ENCODE results near the gene SLC6A15.

SLC6A15 gene
- total RNA-seq, result 0 reads per million in 3 donors

DNA sequence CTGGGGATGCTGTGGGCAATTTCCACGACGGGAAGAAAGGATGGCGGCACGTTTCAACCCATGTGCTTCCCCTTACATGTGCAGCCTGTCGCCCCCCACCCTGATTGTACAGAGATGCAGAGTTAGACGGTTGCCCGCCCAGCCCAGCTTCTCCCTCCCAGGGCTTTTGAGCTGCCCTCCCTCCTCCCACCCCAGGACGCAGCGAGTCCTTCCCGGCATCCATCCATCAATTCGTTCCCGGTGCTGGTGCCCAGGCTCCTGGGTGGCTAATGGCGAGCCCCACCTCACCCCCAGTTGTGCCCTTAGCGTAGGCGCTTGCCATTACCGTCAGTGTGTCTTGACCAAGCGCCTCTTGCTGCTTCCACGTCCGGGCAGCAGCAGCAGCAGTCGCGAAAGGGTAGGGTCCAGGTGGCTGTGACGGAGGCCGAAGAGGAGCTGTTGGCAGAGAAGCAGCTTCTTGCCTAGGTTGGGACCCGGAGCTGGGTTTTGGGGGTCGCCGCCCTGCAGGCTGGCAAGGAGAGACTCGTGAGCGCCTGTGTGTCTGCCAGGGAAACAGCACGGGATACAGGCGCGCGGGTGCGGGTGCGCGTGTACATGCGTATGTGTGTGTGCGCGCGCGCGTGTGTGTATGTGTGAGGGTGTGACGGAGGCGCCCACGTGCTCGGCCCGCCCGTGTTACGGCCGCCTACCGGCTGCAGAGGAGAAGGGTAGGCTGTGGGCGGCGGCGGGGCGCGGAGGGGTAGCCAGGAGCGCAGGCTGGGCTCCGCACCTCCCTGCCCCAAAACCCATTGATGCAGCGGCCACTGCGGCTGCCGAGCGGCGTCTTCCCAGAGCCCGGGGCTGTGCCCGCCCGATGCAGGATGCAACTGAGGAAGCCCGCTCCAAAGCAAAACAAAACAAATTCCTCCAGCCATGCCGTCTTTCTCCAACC is at the start of gene SLC6A15:
Gene SLC6A15, minus strand, starts transcription at position 602 of the 931 bp plus-strand sequence. CDS start 20,679 bp downstream, outside the sequence.
- Histone ChIP-seq H3K4me1 (ENCODE audit: control insufficient read depth, insufficient read depth, low read length, poor library complexity, severe bottlenecking) (no peaks in the 10 kb centered on the region), H3K36me3 (ENCODE audit: control insufficient read depth, insufficient read depth, low read length) (no peaks in the 10 kb centered on the region), H3K4me3 (ENCODE audit: insufficient read depth, low read depth, low read length, poor library complexity, severe bottlenecking) (no peak within 1 kb of the TSS), H3K27ac (ENCODE audit: insufficient read depth, low read length, poor library complexity, severe bottlenecking) (no peak within 1 kb of the TSS), H3K27me3 (replicated peaks; ENCODE audit: control insufficient read depth, insufficient read depth, low read length, poor library complexity, severe bottlenecking) (no peaks in the 10 kb centered on the region), H3K9me3 (ENCODE audit: control insufficient read depth, low read length) (no peaks in the 10 kb centered on the region)
- DNase-seq, result no peak

DNA sequence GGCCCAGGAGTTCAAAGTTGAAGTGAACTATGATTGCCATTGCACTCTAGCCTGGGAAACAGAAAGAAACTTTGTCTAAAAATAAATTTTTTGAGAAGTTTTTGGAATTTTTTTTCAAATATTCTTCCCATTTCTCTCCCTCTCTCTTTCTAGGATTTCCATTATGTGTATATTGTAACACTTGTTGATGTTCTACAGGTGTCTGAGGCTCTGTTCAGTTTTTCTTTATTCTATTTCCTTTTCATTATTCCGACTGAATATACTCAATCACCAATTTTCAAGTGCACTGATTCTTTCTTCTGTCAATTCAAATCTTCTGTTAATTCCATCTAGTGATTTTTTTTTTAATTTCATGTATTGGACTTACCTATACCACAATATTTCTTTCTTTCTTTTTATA is 48.3 kb upstream of the SLC6A15 start:
- Histone ChIP-seq H3K4me3 (ENCODE audit: insufficient read depth, low read depth, low read length, poor library complexity, severe bottlenecking) (no peak overlapping the region), H3K27me3 (replicated peaks; ENCODE audit: control insufficient read depth, insufficient read depth, low read length, poor library complexity, severe bottlenecking) (no peaks in the 10 kb centered on the region)
- DNase-seq, result no peak

DNA sequence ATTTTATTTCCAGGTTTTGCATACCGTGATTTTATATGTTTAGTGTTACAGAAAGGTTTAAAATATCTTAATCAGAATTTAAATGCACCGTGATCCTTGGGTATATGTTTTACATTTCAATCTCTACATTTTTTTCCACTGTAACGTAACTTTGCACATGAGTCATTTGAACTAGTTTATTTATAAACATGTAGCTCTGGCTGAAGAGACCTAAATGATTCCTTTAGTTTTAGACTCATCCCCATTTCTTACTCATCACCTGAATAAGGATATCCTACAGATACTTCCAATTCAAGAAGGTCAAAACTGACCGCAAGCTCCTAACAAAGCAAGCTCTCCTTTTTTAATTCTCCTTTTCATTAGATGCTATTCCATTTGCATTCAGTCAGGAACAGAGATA is 42.7 kb upstream of the SLC6A15 start:
- H3K36me3 ChIP-seq (ENCODE audit: control insufficient read depth, insufficient read depth, low read length), result no peaks in the 10 kb centered on the region
- H3K4me3 ChIP-seq (ENCODE audit: insufficient read depth, low read depth, low read length, poor library complexity, severe bottlenecking), result no peak overlapping the region
- no peak for DNase-seq
- no peaks in the 10 kb centered on the region for H3K4me1 ChIP-seq (ENCODE audit: control insufficient read depth, insufficient read depth, low read length, poor library complexity, severe bottlenecking)
- H3K27ac ChIP-seq (ENCODE audit: insufficient read depth, low read length, poor library complexity, severe bottlenecking), result no peak overlapping the region
- H3K27me3 ChIP-seq (replicated peaks; ENCODE audit: control insufficient read depth, insufficient read depth, low read length, poor library complexity, severe bottlenecking), result no peaks in the 10 kb centered on the region
- no peaks in the 10 kb centered on the region for H3K9me3 ChIP-seq (ENCODE audit: control insufficient read depth, low read length)

More for the DNA sequence above, 48.3 kb upstream of the SLC6A15 start:
- Histone ChIP-seq H3K4me1 (ENCODE audit: control insufficient read depth, insufficient read depth, low read length, poor library complexity, severe bottlenecking) (no peaks in the 10 kb centered on the region), H3K9me3 (ENCODE audit: control insufficient read depth, low read length) (no peaks in the 10 kb centered on the region), H3K27ac (ENCODE audit: insufficient read depth, low read length, poor library complexity, severe bottlenecking) (no peak overlapping the region), H3K36me3 (ENCODE audit: control insufficient read depth, insufficient read depth, low read length) (no peaks in the 10 kb centered on the region)

DNA sequence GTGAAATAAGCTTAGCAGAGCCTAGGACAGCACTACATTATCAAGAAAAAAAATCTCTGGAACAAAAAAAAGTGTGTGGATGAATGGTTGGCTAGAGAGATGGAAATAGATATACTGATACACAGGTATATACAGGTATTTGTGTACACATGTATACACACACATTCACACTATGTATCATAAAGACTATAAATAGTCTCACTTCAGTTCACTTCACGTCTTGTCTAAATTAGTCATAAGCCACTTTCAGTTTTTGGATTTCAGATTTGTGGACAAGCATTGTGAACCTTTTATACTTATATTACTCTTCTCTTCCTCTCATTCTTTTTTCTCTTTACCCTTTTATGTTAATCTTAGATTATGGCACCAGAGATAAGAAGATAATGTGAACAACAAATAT is 41.8 kb upstream of the SLC6A15 start:
- DNase-seq, result no peak
- Histone ChIP-seq H3K27me3 (replicated peaks; ENCODE audit: control insufficient read depth, insufficient read depth, low read length, poor library complexity, severe bottlenecking) (no peaks in the 10 kb centered on the region), H3K27ac (ENCODE audit: insufficient read depth, low read length, poor library complexity, severe bottlenecking) (no peak overlapping the region), H3K9me3 (ENCODE audit: control insufficient read depth, low read length) (no peaks in the 10 kb centered on the region), H3K36me3 (ENCODE audit: control insufficient read depth, insufficient read depth, low read length) (no peaks in the 10 kb centered on the region), H3K4me3 (ENCODE audit: insufficient read depth, low read depth, low read length, poor library complexity, severe bottlenecking) (no peak overlapping the region), H3K4me1 (ENCODE audit: control insufficient read depth, insufficient read depth, low read length, poor library complexity, severe bottlenecking) (no peaks in the 10 kb centered on the region)

DNA sequence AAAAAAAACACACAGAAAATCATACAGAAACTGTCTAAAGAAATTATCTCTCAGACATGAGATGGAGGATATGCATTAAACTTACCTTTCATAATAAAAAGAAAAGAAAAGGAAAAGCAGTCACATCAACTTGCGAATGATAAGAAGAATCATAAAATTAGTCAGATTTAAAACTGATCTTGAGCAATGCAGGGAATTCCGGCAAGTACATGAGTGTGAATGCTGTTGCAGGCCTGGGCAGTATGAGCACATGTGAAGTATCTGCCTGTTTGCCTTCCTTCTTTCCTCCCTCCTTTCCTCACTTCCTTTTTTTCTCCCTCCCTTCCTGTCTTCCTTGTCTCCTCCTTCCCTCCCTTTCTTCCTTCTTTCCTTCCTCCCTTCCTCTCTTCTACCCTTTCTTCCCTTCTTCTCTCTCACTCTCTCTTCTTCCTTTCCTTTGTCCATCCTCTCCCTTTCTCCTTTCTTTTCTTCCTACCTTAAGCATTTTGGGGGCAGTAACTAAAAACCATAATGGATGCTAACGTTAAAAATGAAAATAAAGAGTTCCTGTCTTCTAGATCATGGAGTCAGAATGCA is 38.5 kb upstream of the SLC6A15 start:
- H3K9me3 ChIP-seq (ENCODE audit: control insufficient read depth, low read length), result no peaks in the 10 kb centered on the region
- no peak for DNase-seq
- no peak overlapping the region for H3K27ac ChIP-seq (ENCODE audit: insufficient read depth, low read length, poor library complexity, severe bottlenecking)
- no peak overlapping the region for H3K4me3 ChIP-seq (ENCODE audit: insufficient read depth, low read depth, low read length, poor library complexity, severe bottlenecking)
- no peaks in the 10 kb centered on the region for H3K27me3 ChIP-seq (replicated peaks; ENCODE audit: control insufficient read depth, insufficient read depth, low read length, poor library complexity, severe bottlenecking)
- no peaks in the 10 kb centered on the region for H3K4me1 ChIP-seq (ENCODE audit: control insufficient read depth, insufficient read depth, low read length, poor library complexity, severe bottlenecking)
- H3K36me3 ChIP-seq (ENCODE audit: control insufficient read depth, insufficient read depth, low read length), result no peaks in the 10 kb centered on the region

DNA sequence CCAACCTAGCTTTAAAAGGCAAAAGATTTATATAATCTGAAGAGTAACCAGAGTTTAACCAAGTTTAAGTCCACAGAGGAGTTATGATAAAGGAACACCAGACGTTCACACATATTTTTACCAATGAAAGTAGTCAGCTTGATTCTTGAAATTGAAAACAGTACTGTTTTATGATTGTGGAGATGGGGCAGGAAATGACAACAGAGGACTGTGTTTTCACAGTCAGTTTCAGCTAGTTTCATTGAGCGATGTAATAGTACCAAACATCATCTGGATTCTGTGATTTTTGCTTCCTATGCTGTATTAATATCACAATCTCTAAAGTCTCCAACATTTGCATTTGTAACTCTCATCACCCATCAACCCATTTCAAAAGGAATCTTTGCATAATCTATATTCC is 34.2 kb upstream of the SLC6A15 start:
- Histone ChIP-seq H3K36me3 (ENCODE audit: control insufficient read depth, insufficient read depth, low read length) (no peaks in the 10 kb centered on the region), H3K9me3 (ENCODE audit: control insufficient read depth, low read length) (no peaks in the 10 kb centered on the region), H3K27ac (ENCODE audit: insufficient read depth, low read length, poor library complexity, severe bottlenecking) (no peak overlapping the region), H3K27me3 (replicated peaks; ENCODE audit: control insufficient read depth, insufficient read depth, low read length, poor library complexity, severe bottlenecking) (no peaks in the 10 kb centered on the region), H3K4me3 (ENCODE audit: insufficient read depth, low read depth, low read length, poor library complexity, severe bottlenecking) (no peak overlapping the region), H3K4me1 (ENCODE audit: control insufficient read depth, insufficient read depth, low read length, poor library complexity, severe bottlenecking) (no peaks in the 10 kb centered on the region)
- DNase-seq, result no peak

DNA sequence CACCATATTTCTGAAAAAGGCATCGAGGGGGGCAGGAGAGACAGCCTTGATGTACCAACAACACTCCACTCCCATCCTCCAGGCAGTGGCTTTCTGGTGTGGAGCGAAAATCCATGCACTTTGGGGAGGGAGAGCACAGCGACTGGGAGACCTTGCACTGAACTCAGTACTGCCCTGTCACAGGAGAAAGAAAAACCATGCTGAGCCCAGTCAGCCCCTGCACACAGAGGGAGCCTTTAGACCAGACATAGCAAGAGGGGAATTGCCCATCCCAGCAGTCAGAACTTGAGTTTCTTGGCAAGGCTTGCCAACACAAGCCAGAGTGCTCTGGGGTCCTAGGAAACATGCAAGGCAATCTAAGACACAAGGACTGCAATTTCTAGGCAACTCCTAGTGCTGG is 24.8 kb upstream of the SLC6A15 start:
- Histone ChIP-seq H3K4me3 (ENCODE audit: insufficient read depth, low read depth, low read length, poor library complexity, severe bottlenecking) (no peak overlapping the region), H3K9me3 (ENCODE audit: control insufficient read depth, low read length) (no peaks in the 10 kb centered on the region), H3K4me1 (ENCODE audit: control insufficient read depth, insufficient read depth, low read length, poor library complexity, severe bottlenecking) (no peaks in the 10 kb centered on the region), H3K36me3 (ENCODE audit: control insufficient read depth, insufficient read depth, low read length) (no peaks in the 10 kb centered on the region), H3K27ac (ENCODE audit: insufficient read depth, low read length, poor library complexity, severe bottlenecking) (no peak overlapping the region), H3K27me3 (replicated peaks; ENCODE audit: control insufficient read depth, insufficient read depth, low read length, poor library complexity, severe bottlenecking) (no peaks in the 10 kb centered on the region)
- DNase-seq, result no peak

DNA sequence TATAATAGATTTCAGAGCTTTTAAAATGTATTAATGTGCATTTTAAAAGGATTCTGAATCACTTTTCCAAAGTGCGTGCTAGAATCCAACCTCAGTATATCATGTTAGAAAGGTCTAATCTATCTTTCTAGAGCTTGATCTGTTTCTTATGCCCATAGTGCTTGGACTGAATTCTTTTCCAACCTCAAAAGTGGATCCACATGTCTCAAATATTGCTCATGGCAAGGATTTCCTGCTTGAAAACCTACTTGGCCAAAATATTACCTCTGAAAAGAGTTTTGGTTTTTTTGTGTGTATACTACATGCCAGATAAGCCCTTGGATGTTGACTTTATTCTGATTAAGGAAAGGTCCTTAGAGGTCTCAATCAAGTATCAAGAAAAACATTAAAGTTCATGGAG is 16.9 kb upstream of the SLC6A15 start:
- Histone ChIP-seq H3K27ac (ENCODE audit: insufficient read depth, low read length, poor library complexity, severe bottlenecking) (no peak overlapping the region), H3K36me3 (ENCODE audit: control insufficient read depth, insufficient read depth, low read length) (no peaks in the 10 kb centered on the region)
- DNase-seq, result no peak

DNA sequence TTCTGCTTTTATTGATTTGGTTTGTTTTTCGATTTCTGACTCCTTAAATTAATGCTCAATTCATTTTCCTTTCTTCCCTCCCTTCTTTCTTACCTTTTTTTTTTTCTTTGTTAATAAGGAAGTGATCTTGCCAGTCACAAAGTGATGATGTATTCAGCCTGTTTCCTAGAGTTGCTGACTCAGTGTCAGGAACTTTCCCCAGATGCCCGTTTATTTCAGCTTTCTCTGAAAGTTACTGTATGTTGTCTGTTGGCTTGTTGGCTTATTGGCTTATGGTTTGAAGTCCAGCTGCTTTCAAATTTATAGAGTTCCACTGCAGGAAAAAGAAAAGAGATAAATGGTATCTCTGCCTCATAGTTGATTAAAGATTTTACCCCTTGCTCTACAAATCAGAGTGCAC is 12.4 kb upstream of the SLC6A15 start:
- H3K27ac ChIP-seq (ENCODE audit: insufficient read depth, low read length, poor library complexity, severe bottlenecking), result no peak overlapping the region
- H3K4me1 ChIP-seq (ENCODE audit: control insufficient read depth, insufficient read depth, low read length, poor library complexity, severe bottlenecking), result no peaks in the 10 kb centered on the region
- DNase-seq, result no peak

More for the DNA sequence above, 16.9 kb upstream of the SLC6A15 start:
- Histone ChIP-seq H3K27me3 (replicated peaks; ENCODE audit: control insufficient read depth, insufficient read depth, low read length, poor library complexity, severe bottlenecking) (no peaks in the 10 kb centered on the region), H3K4me1 (ENCODE audit: control insufficient read depth, insufficient read depth, low read length, poor library complexity, severe bottlenecking) (no peaks in the 10 kb centered on the region), H3K9me3 (ENCODE audit: control insufficient read depth, low read length) (peaks cover 4% of the 10 kb centered on the region), H3K4me3 (ENCODE audit: insufficient read depth, low read depth, low read length, poor library complexity, severe bottlenecking) (no peak overlapping the region)

DNA sequence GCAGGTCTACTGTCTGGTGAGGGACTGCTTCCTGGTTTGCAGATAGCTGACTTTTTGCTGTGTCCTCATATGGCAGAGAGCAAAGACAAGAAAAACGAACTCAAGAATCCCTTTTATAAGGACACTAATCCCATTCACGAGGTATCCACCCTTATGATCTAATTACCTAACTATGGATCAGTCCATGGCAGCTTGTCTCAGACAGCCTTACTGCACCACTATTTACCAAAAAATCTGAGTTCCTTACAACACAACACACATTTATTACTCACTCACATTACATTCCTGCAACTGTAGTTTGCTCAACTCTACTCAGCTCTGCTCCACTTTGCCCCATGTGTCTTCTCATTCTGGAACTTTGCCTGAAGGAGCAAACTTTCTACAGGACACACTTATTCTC is 10.1 kb upstream of the SLC6A15 start:
- Histone ChIP-seq H3K36me3 (ENCODE audit: control insufficient read depth, insufficient read depth, low read length) (no peaks in the 10 kb centered on the region), H3K4me1 (ENCODE audit: control insufficient read depth, insufficient read depth, low read length, poor library complexity, severe bottlenecking) (no peaks in the 10 kb centered on the region), H3K4me3 (ENCODE audit: insufficient read depth, low read depth, low read length, poor library complexity, severe bottlenecking) (no peak overlapping the region), H3K27me3 (replicated peaks; ENCODE audit: control insufficient read depth, insufficient read depth, low read length, poor library complexity, severe bottlenecking) (no peaks in the 10 kb centered on the region), H3K9me3 (ENCODE audit: control insufficient read depth, low read length) (peaks cover 4% of the 10 kb centered on the region), H3K27ac (ENCODE audit: insufficient read depth, low read length, poor library complexity, severe bottlenecking) (no peak overlapping the region)
- no peak for DNase-seq

More for the DNA sequence above, 12.4 kb upstream of the SLC6A15 start:
- no peaks in the 10 kb centered on the region for H3K27me3 ChIP-seq (replicated peaks; ENCODE audit: control insufficient read depth, insufficient read depth, low read length, poor library complexity, severe bottlenecking)
- no peak overlapping the region for H3K4me3 ChIP-seq (ENCODE audit: insufficient read depth, low read depth, low read length, poor library complexity, severe bottlenecking)
- H3K36me3 ChIP-seq (ENCODE audit: control insufficient read depth, insufficient read depth, low read length), result no peaks in the 10 kb centered on the region
- H3K9me3 ChIP-seq (ENCODE audit: control insufficient read depth, low read length), result peaks cover 4% of the 10 kb centered on the region

All from effector memory CD4-positive, alpha-beta T cell (primary cell).